Measurements from ENCODE around the gene CLIC4.

Gene CLIC4

GRCh38 chr1:24825174-24825573 is 79.9 kb downstream of the CLIC4 start:
- DNase-seq, result no peak

GRCh38 chr1:24826510-24826909 is 81.3 kb downstream of the CLIC4 start:
- DNase-seq, result no peak

GRCh38 chr1:24827379-24828135 is 82.3 kb downstream of the CLIC4 start:
- DNase-seq, result no peak

- no peak for DNase-seq
Observed at GRCh38 chr1:24828183-24828886, 83.1 kb downstream of the CLIC4 start.

- DNase-seq, result no peak
Observed at GRCh38 chr1:24828887-24829192, 83.6 kb downstream of the CLIC4 start.

GRCh38 chr1:24830680-24831272 is 85.5 kb downstream of the CLIC4 start:
- DNase-seq, result peak; percentile 38

GRCh38 chr1:24841593-24841992 is 96.3 kb downstream of the CLIC4 start:
- DNase-seq, result no peak

GRCh38 chr1:24846671-24847070 is 101.4 kb downstream of the CLIC4 start:
- DNase-seq, result no peak

- DNase-seq, result peak; percentile 77
Observed at GRCh38 chr1:24847995-24848881, 103.0 kb downstream of the CLIC4 start.

GRCh38 chr1:24849672-24850295 is 104.5 kb downstream of the CLIC4 start:
- no peak for DNase-seq

GRCh38 chr1:24850328-24850920 is 105.2 kb downstream of the CLIC4 start:
- DNase-seq, result no peak

GRCh38 chr1:24853649-24854048 is 108.4 kb downstream of the CLIC4 start:
- no peak for DNase-seq

GRCh38 chr1:24855474-24855873 is 110.2 kb downstream of the CLIC4 start:
- no peak for DNase-seq

GRCh38 chr1:24856787-24857506 is 111.7 kb downstream of the CLIC4 start:
- no peak for DNase-seq

GRCh38 chr1:24857507-24858133 is 112.4 kb downstream of the CLIC4 start:
- no peak for DNase-seq

- DNase-seq, result no peak
Observed at GRCh38 chr1:24858277-24858676, 113.0 kb downstream of the CLIC4 start.

- no peak for DNase-seq
Observed at GRCh38 chr1:24859063-24860010, 114.1 kb downstream of the CLIC4 start.

- no peak for DNase-seq
Observed at GRCh38 chr1:24860841-24861240, 115.6 kb downstream of the CLIC4 start.

GRCh38 chr1:24861821-24862727 is 116.8 kb downstream of the CLIC4 start:
- no peak for DNase-seq
